Kidney (tissue), 14 donors: ENCODE measurements around the gene CCDC57. TPM values are rescaled to one million over a fixed set of nuclear protein-coding genes. Genes with fewer than 3 reads are reported as not detected.

Experiments
- DNase-seq, 5 donors: peaks; one replicate each; pipeline ENCODE4 v3.0.0-alpha.2; 2013 to 2020
- FAIRE-seq: peaks from 2 replicates; lab custom pipeline; 2012; peaks lifted over from hg19 to GRCh38; lab: Jason Lieb, UNC
- H3K27ac ChIP-seq, 2 donors: one replicate each; pipeline ENCODE4 v1.7.0; 2013; ENCODE audit warnings: low read depth in 2 of 2, low read length in 2 of 2, inconsistent platforms in 1 of 2
- H3K27me3 ChIP-seq: one replicate; pipeline ENCODE4 v1.7.1; 2013; ENCODE audit warnings: low read length, inconsistent platforms; ENCODE audit not compliant: control insufficient read depth, insufficient read depth
- H3K36me3 ChIP-seq, 3 donors: one replicate each; pipeline versions ENCODE4 v1.7.0 to v1.7.1; 2013; ENCODE audit warnings: low read length in 3 of 3, control low read depth in 1 of 3, inconsistent platforms in 1 of 3; ENCODE audit not compliant: insufficient read depth in 3 of 3, control insufficient read depth in 2 of 3
- H3K4me1 ChIP-seq, 3 donors: one replicate each; pipeline versions ENCODE4 v1.7.0 to v1.7.1; 2013; ENCODE audit warnings: low read length in 3 of 3, inconsistent platforms in 1 of 3, low read depth in 1 of 3; ENCODE audit not compliant: control insufficient read depth in 2 of 3, insufficient read depth in 2 of 3
- H3K4me3 ChIP-seq, 3 donors: one replicate each; pipeline versions ENCODE4 v1.7.0 to v1.8.1; 2013; ENCODE audit warnings: low read length in 3 of 3, control low read depth in 1 of 3, inconsistent platforms in 1 of 3
- H3K9ac ChIP-seq, 3 donors: one replicate each; pipeline versions ENCODE4 v1.7.0 to v1.7.1; 2013; ENCODE audit warnings: low read length in 3 of 3, control low read depth in 1 of 3, inconsistent platforms in 1 of 3
- H3K9me3 ChIP-seq, 3 donors: one replicate each; pipeline versions ENCODE4 v1.7.0 to v1.7.1; 2013; ENCODE audit warnings: low read length in 3 of 3, control low read depth in 1 of 3, inconsistent platforms in 1 of 3; ENCODE audit not compliant: control insufficient read depth in 2 of 3, insufficient read depth in 1 of 3
- CTCF ChIP-seq: IDR thresholded peaks from 3 replicates; pipeline ENCODE4 v1.5.1; 2012; ENCODE audit warnings: mild to moderate bottlenecking, moderate library complexity, borderline replicate concordance; ENCODE audit not compliant: insufficient read depth; ENCODE audit errors: extremely low read depth
- intact Hi-C: fragments of 100-400 bp; cut with DNase I; formaldehyde crosslinking; loops from one replicate; pipeline ENCODE4 v1.11.1; 2022
- polyA plus RNA-seq: library from polyadenylated mRNA; stranded (reverse); fragments of 350-450 nt; fragmentation: Illumina TruSeq; extraction: RNeasy Lipid Tissue Mini Kit (QIAGEN cat#74804); gene quantifications from one replicate; pipeline ENCODE4 v1.2.3, GENCODE V29; 2014; ENCODE audit warnings: low read depth, low replicate concordance; ENCODE audit not compliant: insufficient read depth
- total RNA-seq: library from RNA; stranded (reverse); fragmentation: NEBNext Ultra II Directional; extraction: Animal tissue kit (Norgen Biotek cat#: 25700); gene quantifications from one replicate; pipeline ENCODE4 v1.2.1, GENCODE V29; 2021
- donor health status: control.
- donor health status: control.
- donor health status: control.
- donor health status: control.
- donor health status: control.
- donor health status: DM: yes; HTN: yes; CAD: no.
- donor health status: Normal renal cell carcinoma (clear cell type).

CCDC57 gene
- total and polyA plus RNA-seq, 2 donors from 2014 or later: 46.7 to 79.4 TPM

DNA sequence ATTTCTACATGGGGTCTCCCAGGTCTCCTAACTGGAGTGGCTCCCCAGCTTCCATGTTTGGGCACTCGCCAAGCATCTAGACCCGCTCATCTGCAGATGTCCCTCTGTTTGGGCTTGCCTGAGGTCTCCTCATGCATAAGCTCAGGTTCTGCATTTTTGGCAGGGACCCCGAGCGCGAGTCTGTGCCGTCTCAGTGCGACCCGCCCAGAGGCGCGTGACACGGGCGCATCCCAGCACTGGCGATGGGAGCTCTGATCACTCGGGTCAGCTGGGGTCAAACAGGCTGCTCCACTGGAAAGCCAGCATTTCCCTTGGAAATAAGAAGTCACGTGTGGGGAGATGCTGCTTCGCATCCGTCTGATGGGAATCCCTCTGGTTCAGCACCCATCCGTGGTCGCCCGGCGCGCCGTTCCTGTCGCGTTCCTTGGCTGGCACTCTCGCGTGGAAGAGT, 57.7 kb downstream of the CCDC57 start:
- H3K27me3 ChIP-seq: no peaks in the 10 kb centered on the region
- H3K9me3 ChIP-seq: no peaks in the 10 kb centered on the region
- FAIRE-seq: no peak
- H3K36me3 ChIP-seq: peaks cover under 1 to 12% (median 3%) of the 10 kb centered on the region in 3 donors
- intact Hi-C loops: loop anchor here (10.0 kb wide), 1 partner anchor 120 kb away; the partner anchor contains the start of genes DCXR and RAC3
- DNase-seq: peak in 1 of 5 donors; percentile 73
- H3K4me1 ChIP-seq: no peaks in the 10 kb centered on the region
- H3K27ac ChIP-seq: no peak overlapping the region
- H3K4me3 ChIP-seq: no peak overlapping the region
- no peak overlapping the region for H3K9ac ChIP-seq
- no peak for TF ChIP-seq CTCF

- peak; percentile 94 for TF ChIP-seq CTCF
- Histone ChIP-seq H3K4me3 (no peak overlapping the region), H3K9me3 (no peaks in the 10 kb centered on the region), H3K27me3 (no peaks in the 10 kb centered on the region), H3K4me1 (no peaks in the 10 kb centered on the region), H3K36me3 (peaks cover 0 to 6% (median 2%) of the 10 kb centered on the region in 3 donors), H3K27ac (no peak overlapping the region), H3K9ac (no peak overlapping the region)
- intact Hi-C loops: loop anchor here (10.0 kb wide), 1 partner anchor 119 kb away; the partner anchor contains the start of genes DCXR and RAC3
- DNase-seq (peak; percentile 79 to 88 (median 84)), FAIRE-seq (peak; percentile 49)
Observed at GRCh38 chr17:82153745-82154375, 58.8 kb downstream of the CCDC57 start.

DNA sequence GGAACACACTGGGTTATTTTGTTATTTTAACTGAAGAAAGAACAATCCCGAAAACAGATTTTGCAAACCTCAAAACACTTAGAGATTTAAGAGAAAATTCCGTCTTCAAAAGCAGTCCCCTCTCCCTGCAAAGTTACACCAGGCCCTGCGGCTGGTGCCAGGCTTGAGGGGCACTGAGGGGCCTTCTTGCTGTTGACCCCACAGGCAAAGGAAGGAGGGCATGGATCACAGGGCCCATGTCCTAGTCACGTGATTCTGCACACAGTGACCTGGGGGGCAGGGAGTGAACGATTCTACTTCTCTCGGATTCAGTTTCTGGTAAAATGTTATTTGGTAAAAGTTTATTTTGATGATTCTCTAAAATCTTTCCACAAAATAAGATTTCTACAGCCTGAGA, 59.3 kb downstream of the CCDC57 start:
- no peaks in the 10 kb centered on the region for H3K4me1 ChIP-seq
- no peak overlapping the region for H3K27ac ChIP-seq
- H3K4me3 ChIP-seq: no peak overlapping the region
- no peak for TF ChIP-seq CTCF
- intact Hi-C loops: loop anchor here (10.0 kb wide), 1 partner anchor 118 kb away; the partner anchor contains the start of genes DCXR and RAC3
- DNase-seq (peak in 1 of 5 donors; percentile 59), FAIRE-seq (no peak)
- H3K27me3 ChIP-seq: no peaks in the 10 kb centered on the region
- no peak overlapping the region for H3K9ac ChIP-seq
- no peaks in the 10 kb centered on the region for H3K9me3 ChIP-seq
- H3K36me3 ChIP-seq: peaks cover 0 to 6% (median 2%) of the 10 kb centered on the region in 3 donors
